Inflammatory macrophage treated with lipopolysaccharide for 1 hour (primary cell): ENCODE results near the gene FOXP2.
"Not testable (repeated sequence)": the region's sequence is repeated elsewhere in the genome, so short reads cannot be mapped to it uniquely, and the experiment has no call there.

Source experiments
- DNase-seq, 2 donors: peaks; one replicate each; pipeline ENCODE4 v3.0.0-alpha.2; 2020 to 2022

The FOXP2 gene

DNA sequence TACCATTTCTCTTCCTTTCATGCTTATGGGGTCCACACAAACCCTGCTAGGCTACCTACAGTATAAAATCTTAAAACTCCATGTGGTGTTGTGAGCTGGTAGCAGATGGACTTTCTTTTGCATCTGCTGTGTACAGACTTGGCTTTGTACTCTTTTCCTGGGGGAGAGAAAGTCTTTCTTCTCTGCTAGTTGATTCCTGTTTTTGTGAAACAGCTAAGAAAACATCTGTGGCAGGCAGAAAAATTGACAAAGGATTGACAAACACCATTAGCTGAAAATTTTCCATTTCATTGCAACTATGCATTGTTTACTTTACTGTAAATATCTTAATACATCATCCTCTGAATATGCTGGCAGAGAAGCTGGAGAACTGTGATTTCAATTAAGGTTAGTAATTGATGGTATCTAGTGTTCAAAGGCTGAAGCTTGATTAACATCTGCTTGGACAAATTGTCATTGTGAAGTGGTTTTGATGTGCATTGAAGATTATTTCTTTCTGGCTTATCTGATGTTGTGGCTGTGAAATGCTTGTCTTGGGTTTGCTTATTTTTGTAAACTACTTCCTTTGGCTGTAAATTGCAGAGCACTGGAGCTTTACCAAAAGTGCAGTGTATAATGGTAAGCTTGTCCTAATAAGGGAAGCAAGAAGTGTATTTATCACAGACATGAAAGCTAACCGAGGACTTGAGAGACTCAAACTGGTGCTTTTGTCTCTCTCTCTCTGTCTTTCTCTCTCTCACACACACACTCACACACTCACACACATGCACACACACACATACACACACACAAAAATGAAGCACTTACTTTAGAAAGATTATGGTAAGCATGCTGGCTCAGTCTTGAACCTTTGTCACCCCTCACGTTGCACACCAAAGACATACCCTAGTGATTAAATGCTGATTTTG lies at the start of gene FOXP2:
TSS of gene FOXP2 (plus strand) at position 660 of the 908 bp plus-strand sequence. CDS start 11,697 bp downstream, outside the sequence.
- DNase-seq: no peak

- DNase-seq: no peak
These were observed 48.8 kb upstream of the FOXP2 start for GRCh38 chr7:114365791-114366190.

- no peak for DNase-seq
These were observed 46.1 kb upstream of the FOXP2 start for GRCh38 chr7:114368492-114368891.

GRCh38 chr7:114369294-114369693 lies 45.3 kb upstream of the FOXP2 start:
- DNase-seq: no peak

DNA sequence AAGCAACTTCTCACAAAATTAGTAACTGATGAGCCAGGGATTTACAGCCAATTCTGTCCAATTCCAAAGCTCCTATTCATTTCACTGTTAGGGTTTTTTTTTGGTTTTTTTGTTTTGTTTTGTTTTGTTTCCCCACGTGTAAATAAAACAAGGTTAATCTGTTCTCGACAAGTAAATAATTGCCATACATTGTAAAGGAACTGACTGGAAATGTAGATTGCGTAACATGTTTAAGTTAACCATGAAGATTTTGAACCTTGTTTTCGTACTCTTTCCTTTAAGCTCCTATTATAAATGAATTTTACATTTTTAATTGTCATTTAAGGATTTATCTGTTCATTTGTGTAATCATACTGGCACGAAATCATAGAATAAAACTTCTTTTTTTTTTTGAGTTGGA lies 42.0 kb upstream of the FOXP2 start:
- DNase-seq: no peak

- no peak for DNase-seq
These were observed 38.7 kb upstream of the FOXP2 start for GRCh38 chr7:114375907-114376306.

GRCh38 chr7:114383946-114384345 lies 30.7 kb upstream of the FOXP2 start:
- not testable (repeated sequence) for DNase-seq

- DNase-seq: not testable (repeated sequence)
These were observed 30.3 kb upstream of the FOXP2 start for GRCh38 chr7:114384346-114384745.

GRCh38 chr7:114388021-114388420 lies 26.6 kb upstream of the FOXP2 start:
- DNase-seq: no peak

DNA sequence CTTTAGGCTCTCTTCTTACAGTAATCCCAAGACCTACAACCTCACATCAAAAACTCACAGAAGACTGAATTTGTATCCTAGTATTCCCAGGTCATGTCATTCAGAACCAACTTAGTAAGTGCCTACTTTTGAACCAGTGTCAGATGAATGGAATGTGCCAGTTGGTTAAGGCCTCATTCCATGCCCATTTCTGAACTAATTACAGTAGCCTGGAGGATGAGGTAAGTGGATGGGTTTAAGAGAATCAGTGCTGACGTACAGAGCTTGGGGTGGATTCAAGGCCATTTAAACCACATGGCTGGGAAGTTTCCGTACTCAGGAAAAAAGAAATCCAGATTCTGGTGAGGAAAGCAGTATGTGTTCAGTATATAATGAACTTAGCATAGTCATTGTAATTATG lies 21.9 kb upstream of the FOXP2 start:
- DNase-seq: no peak

- DNase-seq: no peak
These were observed 11.6 kb upstream of the FOXP2 start for GRCh38 chr7:114402876-114403635.

- peak in 1 of 2 donors; percentile 1 for DNase-seq
These were observed 9.2 kb upstream of the FOXP2 start for GRCh38 chr7:114405427-114405826.

DNA sequence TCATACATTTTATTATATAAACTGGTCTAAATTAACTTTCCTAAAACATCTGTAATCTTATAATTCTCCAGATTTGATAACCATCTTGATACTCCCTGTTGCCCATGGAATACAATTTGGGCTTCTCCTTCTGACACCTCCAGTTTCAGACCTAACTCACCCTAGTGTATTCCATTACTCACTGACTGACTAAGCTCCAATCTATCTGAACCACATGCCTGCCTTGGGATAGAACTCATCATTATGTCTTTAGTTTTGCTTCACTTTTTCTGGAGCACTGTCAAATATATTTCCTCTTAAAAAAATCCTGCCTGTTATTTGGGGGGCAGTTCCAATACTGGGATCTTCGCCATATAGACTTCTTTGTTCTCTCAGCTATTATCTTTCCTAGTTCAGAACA lies 4.9 kb upstream of the FOXP2 start:
- no peak for DNase-seq

- no peak for DNase-seq
These were observed 2.1 kb upstream of the FOXP2 start for GRCh38 chr7:114412548-114412947.

- no peak for DNase-seq
These were observed 857 bp upstream of the FOXP2 start for GRCh38 chr7:114413761-114414155.

GRCh38 chr7:114415064-114415989 lies 712 bp downstream of the FOXP2 start:
- no peak for DNase-seq

GRCh38 chr7:114416129-114416990 lies 1.7 kb downstream of the FOXP2 start:
- DNase-seq: no peak

DNA sequence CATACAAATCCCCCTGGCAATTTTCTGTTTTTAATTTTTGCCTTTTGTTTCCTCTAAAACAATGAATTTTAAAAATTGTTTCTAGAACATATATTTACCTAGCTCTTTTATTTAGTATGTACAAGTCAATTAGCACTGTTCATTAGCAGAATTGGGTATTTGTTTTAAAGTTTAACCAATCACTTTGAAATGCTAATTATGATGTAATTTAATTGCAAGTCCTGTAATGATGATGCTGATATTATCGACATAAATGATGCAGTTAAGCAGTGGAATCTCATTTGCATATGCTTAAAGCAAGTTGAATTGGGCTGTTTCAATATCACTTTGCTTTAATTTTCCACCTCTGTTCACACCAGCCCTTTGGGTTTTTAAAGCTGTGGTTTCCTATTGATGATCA lies 2.7 kb downstream of the FOXP2 start:
- no peak for DNase-seq

- DNase-seq: no peak
These were observed 3.5 kb downstream of the FOXP2 start for GRCh38 chr7:114418117-114418516.

DNA sequence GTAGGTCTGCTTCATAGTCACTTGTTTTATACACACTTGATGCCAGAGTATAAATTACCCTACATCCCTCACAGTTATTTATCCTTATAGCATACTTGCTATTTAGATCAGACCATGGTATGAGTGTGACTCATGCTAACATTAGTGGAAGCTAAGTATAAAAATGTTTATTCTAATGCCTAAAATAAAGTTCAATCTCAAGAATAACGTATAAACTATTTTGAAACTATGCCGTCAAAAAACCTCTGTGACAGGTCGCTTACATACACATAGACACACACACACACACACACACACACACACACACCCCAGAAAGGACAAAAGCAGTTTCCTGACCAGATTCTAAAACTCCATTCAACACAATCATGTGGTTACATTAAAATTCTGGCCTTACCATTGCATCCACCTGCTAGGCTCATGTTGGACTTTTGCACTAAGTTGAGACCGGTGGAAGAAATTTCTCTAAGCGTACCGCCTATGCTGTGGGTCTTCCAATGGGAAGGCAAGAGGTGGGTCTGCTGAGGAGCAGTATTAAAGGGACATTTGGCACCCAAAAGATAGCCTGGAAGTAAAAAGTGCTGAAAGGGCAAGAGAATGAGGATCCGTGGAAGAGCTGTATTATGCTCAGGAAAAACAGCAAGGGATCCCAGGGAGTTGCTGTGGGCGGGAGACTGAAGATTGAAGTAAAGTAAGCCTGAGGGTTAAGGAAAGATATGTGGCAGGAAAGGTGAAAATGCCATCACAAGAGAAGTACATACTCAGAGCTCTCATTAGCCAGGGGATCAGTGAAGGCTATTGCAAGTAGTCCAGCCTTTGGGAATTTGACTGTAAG lies 5.0 kb downstream of the FOXP2 start:
- no peak for DNase-seq
